ENCODE results near the gene ST3GAL4. TPM values are rescaled to one million over a fixed set of nuclear protein-coding genes. Genes with fewer than 3 reads are reported as not detected.

The ST3GAL4 gene
- total RNA-seq, 2 donors from 2014 or later, result 123 to 304 TPM

DNA sequence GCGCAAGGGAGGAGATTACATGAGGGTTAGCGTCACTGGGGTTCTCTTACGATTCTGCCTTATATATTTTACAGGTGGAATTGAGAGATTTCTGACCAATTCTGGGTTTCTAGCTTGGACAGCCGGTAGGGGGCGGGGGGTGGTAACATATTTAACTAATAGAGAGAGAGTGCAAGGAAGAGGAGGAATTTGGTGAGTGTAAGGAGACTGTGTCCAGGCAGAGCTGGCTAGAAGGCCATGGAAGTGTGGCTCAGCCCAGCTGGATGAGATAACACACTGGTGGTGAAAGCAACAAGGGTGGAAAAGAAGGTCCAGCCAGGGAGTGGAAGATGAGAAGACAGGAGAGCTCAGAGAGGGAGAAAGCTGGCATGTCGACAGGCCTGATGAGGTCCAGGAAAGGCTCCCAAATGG lies 56.5 kb downstream of the ST3GAL4 start:
- DNase-seq, result no peak
- Histone ChIP-seq H3K9ac (ENCODE audit: low read depth in 2 of 2, low read length in 2 of 2) (no peak overlapping the region), H3K4me1 (peaks cover 6% of the 10 kb centered on the region), H3K27me3 (no peaks in the 10 kb centered on the region), H3K9me3 (no peaks in the 10 kb centered on the region), H3K27ac (no peak overlapping the region), H3K36me3 (peaks cover 6% of the 10 kb centered on the region), H3K4me3 (no peak overlapping the region)
- intact Hi-C loops (cut with DNase I), result no loop called here
- TF ChIP-seq CTCF (IDR thresholded peaks at IDR 0.05), result no peak

DNA sequence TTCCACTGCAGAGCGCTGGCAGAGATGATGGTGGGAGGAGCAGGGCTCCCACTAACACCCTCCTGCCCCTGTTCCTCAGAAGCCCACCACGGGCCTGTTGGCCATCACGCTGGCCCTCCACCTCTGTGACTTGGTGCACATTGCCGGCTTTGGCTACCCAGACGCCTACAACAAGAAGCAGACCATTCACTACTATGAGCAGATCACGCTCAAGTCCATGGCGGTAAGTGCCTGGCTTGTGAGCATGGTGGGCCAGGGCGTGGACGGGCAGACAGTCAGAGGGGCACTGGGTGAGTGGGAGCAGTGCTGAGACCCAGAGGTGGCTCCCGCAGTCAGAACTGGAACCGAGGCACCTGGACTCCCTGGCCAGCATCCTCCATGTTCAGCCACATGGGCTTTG lies 57.9 kb downstream of the ST3GAL4 start:
- no peaks in the 10 kb centered on the region for H3K9me3 ChIP-seq
- intact Hi-C loops (cut with DNase I), result no loop called here
- TF ChIP-seq CTCF (IDR thresholded peaks at IDR 0.05), result no peak
- H3K27me3 ChIP-seq, result no peaks in the 10 kb centered on the region
- H3K36me3 ChIP-seq, result peaks cover 2% of the 10 kb centered on the region
- peaks cover 6% of the 10 kb centered on the region for H3K4me1 ChIP-seq
- DNase-seq, result no peak
- H3K27ac ChIP-seq, result no peak overlapping the region
- no peak overlapping the region for H3K9ac ChIP-seq (ENCODE audit: low read depth in 2 of 2, low read length in 2 of 2)
- no peak overlapping the region for H3K4me3 ChIP-seq

DNA sequence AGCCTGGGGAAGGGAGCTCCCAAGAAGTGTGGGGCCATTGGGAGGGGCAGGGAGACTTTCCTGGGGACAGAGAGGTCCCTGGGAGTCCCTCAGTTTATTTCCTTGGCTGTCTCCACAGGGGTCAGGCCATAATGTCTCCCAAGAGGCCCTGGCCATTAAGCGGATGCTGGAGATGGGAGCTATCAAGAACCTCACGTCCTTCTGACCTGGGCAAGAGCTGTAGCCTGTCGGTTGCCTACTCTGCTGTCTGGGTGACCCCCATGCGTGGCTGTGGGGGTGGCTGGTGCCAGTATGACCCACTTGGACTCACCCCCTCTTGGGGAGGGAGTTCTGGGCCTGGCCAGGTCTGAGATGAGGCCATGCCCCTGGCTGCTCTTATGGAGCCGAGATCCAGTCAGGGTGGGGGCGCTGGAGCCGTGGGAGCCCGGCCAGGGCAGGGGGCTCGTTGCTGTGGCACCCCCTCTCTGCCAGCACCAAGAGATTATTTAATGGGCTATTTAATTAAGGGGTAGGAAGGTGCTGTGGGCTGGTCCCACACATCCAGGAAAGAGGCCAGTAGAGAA lies 58.4 kb downstream of the ST3GAL4 start:
- no peaks in the 10 kb centered on the region for H3K9me3 ChIP-seq
- H3K4me3 ChIP-seq, result no peak overlapping the region
- H3K27me3 ChIP-seq, result no peaks in the 10 kb centered on the region
- H3K27ac ChIP-seq, result peak overlapping the region; percentile 68
- no peak for TF ChIP-seq CTCF (IDR thresholded peaks at IDR 0.05)
- intact Hi-C loops (cut with DNase I), result no loop called here
- peaks cover 6% of the 10 kb centered on the region for H3K4me1 ChIP-seq
- no peak overlapping the region for H3K9ac ChIP-seq (ENCODE audit: low read depth in 2 of 2, low read length in 2 of 2)
- DNase-seq, result no peak
- H3K36me3 ChIP-seq, result no peaks in the 10 kb centered on the region

- no peak for DNase-seq
Observed at GRCh38 chr11:126414615-126415014, 59.1 kb downstream of the ST3GAL4 start.

GRCh38 chr11:126415128-126415527 lies 59.6 kb downstream of the ST3GAL4 start:
- H3K4me1 ChIP-seq, result peaks cover 3% of the 10 kb centered on the region
- peak overlapping the region; percentile 68 for H3K27ac ChIP-seq
- intact Hi-C loops (cut with DNase I), result no loop called here
- no peaks in the 10 kb centered on the region for H3K27me3 ChIP-seq
- DNase-seq, result peak; percentile 77
- no peaks in the 10 kb centered on the region for H3K9me3 ChIP-seq
- no peak for TF ChIP-seq CTCF (IDR thresholded peaks at IDR 0.05)
- peak overlapping the region in 1 of 2 donors; percentile 56 for H3K9ac ChIP-seq (ENCODE audit: low read depth in 2 of 2, low read length in 2 of 2)
- H3K36me3 ChIP-seq, result no peaks in the 10 kb centered on the region
- H3K4me3 ChIP-seq, result no peak overlapping the region

More at GRCh38 chr11:126414615-126415014, 59.1 kb downstream of the ST3GAL4 start:
- Histone ChIP-seq H3K27me3 (no peaks in the 10 kb centered on the region), H3K9me3 (no peaks in the 10 kb centered on the region), H3K36me3 (no peaks in the 10 kb centered on the region), H3K4me3 (no peak overlapping the region), H3K27ac (peak overlapping the region; percentile 68), H3K9ac (ENCODE audit: low read depth in 2 of 2, low read length in 2 of 2) (no peak overlapping the region), H3K4me1 (peaks cover 6% of the 10 kb centered on the region)
- TF ChIP-seq CTCF (IDR thresholded peaks at IDR 0.05), result no peak
- intact Hi-C loops (cut with DNase I), result no loop called here

Data from colonic mucosa (tissue), 4 donors.